Measurements from ENCODE around the gene SNAPC2. TPM values are rescaled to one million over a fixed set of nuclear protein-coding genes. Genes with fewer than 3 reads are reported as not detected.

SNAPC2 gene
- total RNA-seq, 2 donors from 2014 or later = 16.4 to 20.9 TPM

DNA sequence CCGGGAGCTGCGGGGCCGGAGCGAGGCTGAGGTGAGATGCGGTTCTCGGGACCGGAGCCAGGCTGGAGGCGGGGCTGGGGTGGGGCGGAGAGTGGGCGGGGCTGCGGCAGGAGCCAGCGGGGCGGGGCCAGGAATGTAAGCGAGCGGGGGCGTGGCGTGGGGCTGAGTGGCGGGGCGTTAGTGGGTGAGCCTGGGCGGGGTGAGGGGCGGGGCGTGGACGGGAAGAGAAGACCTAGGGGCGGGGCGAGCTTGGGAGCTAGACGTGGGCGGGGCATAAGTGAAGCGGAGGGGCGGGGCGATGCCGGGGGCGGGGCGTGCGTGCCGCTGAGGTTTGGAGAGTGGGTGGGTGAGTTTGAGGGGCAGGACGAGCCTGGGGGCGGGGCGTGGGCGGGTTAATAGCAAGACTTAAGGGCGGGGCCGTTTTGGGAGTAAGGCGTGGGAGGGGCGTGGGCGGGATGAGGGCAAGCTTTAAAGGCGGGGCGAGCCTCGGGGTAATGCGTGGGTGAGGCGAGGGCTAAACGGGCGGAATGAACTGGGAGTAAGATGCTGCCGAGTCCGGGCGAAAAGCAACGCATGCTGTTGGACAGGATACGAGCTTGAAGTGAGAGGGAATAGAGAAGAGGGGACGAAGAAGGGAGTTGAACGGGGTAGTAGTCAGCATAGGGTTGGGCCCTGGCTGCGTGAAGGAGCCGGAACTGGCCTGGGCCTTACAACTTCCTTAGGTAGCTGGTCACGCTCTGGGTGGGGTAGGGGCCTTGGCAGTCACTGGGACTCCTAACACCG, 572 bp downstream of the SNAPC2 start:
- no peaks in the 10 kb centered on the region for H3K27me3 Mint-ChIP-seq
- peak; percentile 61 for ATAC-seq (replicated peaks)
- peak overlapping the region; percentile 89 for H3K27ac Mint-ChIP-seq
- no peaks in the 10 kb centered on the region for H3K9me3 Mint-ChIP-seq
- H3K4me3 Mint-ChIP-seq = peak overlapping the region; percentile 84
- peaks cover 12% of the 10 kb centered on the region for H3K4me1 Mint-ChIP-seq
- H3K36me3 Mint-ChIP-seq (ENCODE audit: low read depth) = no peaks in the 10 kb centered on the region

DNA sequence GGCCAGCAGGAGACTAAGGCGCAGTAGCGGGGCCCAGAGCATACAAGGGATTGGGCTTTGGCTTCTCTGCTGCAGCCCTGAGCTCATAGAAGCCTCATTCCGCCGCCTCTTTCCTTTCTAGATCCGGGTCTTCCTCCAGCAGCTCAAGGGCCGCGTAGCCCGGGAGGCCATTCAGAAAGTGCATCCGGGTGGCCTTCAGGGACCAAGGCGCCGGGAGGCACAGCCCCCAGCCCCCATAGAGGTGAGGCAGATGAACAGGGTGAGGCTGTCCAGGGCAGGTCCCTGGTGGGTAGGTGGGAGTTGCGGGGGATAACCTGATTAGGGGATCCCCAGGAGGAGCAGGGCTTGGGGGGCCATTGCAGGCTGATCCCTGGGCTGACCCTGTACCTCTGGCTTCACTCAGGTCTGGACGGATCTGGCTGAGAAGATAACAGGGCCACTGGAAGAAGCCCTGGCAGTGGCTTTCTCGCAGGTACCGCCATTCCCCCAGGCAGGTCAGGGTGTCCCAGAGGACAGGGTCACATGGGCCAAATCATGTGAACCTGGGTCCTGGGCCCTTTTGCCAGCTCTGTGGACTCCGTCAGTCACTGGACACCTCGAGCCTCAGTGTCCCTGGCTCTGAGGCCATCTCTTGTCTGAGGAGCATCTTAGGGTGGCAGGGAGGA, 1.3 kb downstream of the SNAPC2 start:
- H3K27ac Mint-ChIP-seq = peak overlapping the region; percentile 89

GRCh38 chr19:7921967-7922835, 2.1 kb downstream of the SNAPC2 start:
- Mint-ChIP-seq H3K36me3 (ENCODE audit: low read depth) (no peaks in the 10 kb centered on the region), H3K4me1 (peaks cover 12% of the 10 kb centered on the region), H3K4me3 (peak overlapping the region; percentile 84), H3K27me3 (no peaks in the 10 kb centered on the region), H3K9me3 (no peaks in the 10 kb centered on the region), H3K27ac (no peak overlapping the region)
- no peak for ATAC-seq (replicated peaks)

More for the DNA sequence above, 1.3 kb downstream of the SNAPC2 start:
- H3K4me1 Mint-ChIP-seq = peaks cover 12% of the 10 kb centered on the region
- H3K36me3 Mint-ChIP-seq (ENCODE audit: low read depth) = no peaks in the 10 kb centered on the region
- no peaks in the 10 kb centered on the region for H3K9me3 Mint-ChIP-seq
- ATAC-seq (replicated peaks) = no peak
- H3K4me3 Mint-ChIP-seq = peak overlapping the region; percentile 84
- no peaks in the 10 kb centered on the region for H3K27me3 Mint-ChIP-seq

- Mint-ChIP-seq H3K4me1 (peaks cover 12% of the 10 kb centered on the region), H3K36me3 (ENCODE audit: low read depth) (no peaks in the 10 kb centered on the region), H3K9me3 (no peaks in the 10 kb centered on the region), H3K27me3 (no peaks in the 10 kb centered on the region), H3K4me3 (no peak overlapping the region), H3K27ac (no peak overlapping the region)
- no peak for ATAC-seq (replicated peaks)
Measured at GRCh38 chr19:7922836-7923195, 2.7 kb downstream of the SNAPC2 start.

DNA sequence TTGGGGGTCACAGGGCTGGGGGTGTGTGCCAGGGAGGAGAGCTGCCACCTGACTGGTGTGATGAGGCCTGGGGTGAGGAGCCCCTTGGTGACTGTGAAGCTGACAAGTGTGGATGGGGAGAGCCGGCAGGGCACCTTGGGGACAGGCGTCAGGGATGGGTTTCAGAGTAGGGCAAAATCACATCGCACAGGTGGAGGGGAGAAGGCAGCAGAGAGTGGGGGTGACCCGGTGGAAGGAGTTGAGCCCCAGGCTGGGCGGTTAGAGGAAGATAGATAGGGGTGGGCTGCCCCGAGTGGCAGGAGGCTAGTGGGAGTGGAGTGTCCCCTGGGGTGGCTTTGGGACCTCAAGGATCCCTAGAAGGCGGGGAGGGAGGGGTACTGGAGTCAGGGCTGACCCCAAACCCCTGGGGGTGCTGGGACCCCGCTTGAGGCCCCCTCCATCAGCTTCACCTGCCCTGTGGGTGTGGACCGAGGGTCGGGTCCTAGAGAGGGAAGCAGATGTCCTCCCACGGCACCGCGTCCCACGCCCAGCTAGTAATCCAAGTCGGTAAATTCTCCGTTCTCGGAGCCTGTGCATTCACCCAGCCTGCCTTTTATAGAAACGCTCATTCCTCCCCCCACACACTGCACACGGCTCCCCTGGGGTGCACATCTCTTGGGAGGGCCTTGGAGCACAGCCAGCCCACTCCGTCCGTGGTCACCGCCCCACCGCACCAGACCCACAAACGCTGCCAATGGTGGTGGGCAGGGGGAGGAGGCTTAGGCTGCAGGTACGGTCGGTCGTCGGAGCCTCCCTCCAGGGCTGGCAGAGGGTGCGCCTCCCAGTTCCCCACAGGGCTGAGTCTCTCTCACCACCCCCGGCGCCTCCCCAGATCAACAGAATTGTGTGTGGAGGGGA, 3.4 kb downstream of the SNAPC2 start:
- ATAC-seq (replicated peaks) = no peak
- Mint-ChIP-seq H3K27me3 (no peaks in the 10 kb centered on the region), H3K9me3 (no peaks in the 10 kb centered on the region), H3K4me3 (peak overlapping the region; percentile 44), H3K27ac (no peak overlapping the region), H3K4me1 (peaks cover 16% of the 10 kb centered on the region), H3K36me3 (ENCODE audit: low read depth) (peaks cover 5% of the 10 kb centered on the region)

DNA sequence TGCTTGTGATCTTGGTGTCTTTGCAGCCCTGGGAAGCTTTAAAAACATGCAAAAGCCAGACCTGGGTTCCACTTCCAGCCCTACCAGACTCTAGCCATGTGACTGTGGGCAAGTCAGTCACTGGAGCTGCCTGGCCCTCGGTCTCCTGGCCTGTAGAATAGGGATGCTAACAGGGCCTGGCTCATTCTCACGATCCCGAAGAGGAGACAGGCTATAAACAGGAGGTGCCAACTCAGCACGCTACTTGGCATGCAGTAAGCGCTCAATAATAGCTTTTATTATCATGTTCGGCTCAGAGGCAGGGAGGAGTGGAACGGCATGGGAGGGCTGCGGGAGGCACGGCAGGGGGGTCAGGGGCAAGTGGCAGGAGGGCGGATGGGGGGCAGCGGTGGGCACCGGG, 4.1 kb downstream of the SNAPC2 start:
- Mint-ChIP-seq H3K4me3 (peak overlapping the region; percentile 44), H3K27ac (no peak overlapping the region), H3K4me1 (peaks cover 23% of the 10 kb centered on the region), H3K36me3 (ENCODE audit: low read depth) (peaks cover 6% of the 10 kb centered on the region), H3K27me3 (no peaks in the 10 kb centered on the region), H3K9me3 (no peaks in the 10 kb centered on the region)
- no peak for ATAC-seq (replicated peaks)

- H3K4me3 Mint-ChIP-seq = peak overlapping the region; percentile 53
- peaks cover 6% of the 10 kb centered on the region for H3K36me3 Mint-ChIP-seq (ENCODE audit: low read depth)
- H3K27me3 Mint-ChIP-seq = no peaks in the 10 kb centered on the region
- no peak for ATAC-seq (replicated peaks)
- peaks cover 19% of the 10 kb centered on the region for H3K4me1 Mint-ChIP-seq
- H3K27ac Mint-ChIP-seq = no peak overlapping the region
- no peaks in the 10 kb centered on the region for H3K9me3 Mint-ChIP-seq
Measured at GRCh38 chr19:7924651-7925170, 4.6 kb downstream of the SNAPC2 start.

DNA sequence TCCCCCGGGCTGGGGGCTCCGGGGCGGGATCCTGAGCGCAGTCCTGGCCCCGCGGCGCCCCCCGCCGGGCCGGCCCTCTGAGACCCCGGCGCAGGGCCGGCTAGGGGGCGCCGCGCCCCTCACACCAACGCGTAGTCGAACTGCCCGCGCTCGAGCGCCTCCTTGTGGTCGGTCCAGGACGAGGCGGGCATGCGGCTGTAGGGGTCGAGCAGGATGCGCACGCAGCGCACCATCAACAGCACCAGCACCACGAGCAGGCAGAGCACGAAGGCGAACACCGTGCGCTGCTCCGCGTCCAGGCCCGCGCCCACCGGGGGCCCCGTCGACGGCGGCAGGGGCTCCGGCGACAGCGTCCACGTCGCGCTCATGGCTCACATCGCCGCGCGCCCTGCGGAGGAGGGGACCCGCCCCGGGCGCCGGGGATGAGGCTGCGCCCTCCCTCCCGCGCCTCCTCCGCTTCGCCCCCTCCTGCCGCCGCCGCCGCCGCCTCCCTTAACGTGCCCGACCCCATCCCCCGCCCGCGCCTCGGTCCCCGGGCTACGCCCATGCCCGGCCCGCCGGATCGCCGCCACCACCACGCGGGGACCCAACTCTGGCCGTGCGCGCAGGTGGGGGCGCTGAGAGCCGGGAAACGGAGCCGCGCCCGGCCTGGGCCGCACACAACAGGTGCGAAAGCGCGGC, 5.2 kb downstream of the SNAPC2 start:
- peak overlapping the region; percentile 53 for H3K4me3 Mint-ChIP-seq
- peaks cover 15% of the 10 kb centered on the region for H3K4me1 Mint-ChIP-seq
- peak; percentile 14 for ATAC-seq (replicated peaks)
- H3K27ac Mint-ChIP-seq = no peak overlapping the region
- no peaks in the 10 kb centered on the region for H3K9me3 Mint-ChIP-seq
- H3K36me3 Mint-ChIP-seq (ENCODE audit: low read depth) = peaks cover 12% of the 10 kb centered on the region
- H3K27me3 Mint-ChIP-seq = no peaks in the 10 kb centered on the region

GRCh38 chr19:7926021-7926726, 6.0 kb downstream of the SNAPC2 start, which contains the start of gene CTXN1:
Gene CTXN1, minus strand, starts transcription at chr19:7926135. Its CDS starts 597 bp downstream, at chr19:7925538.
- H3K4me1 Mint-ChIP-seq = peaks cover 10% of the 10 kb centered on the region
- H3K27ac Mint-ChIP-seq = no peak within 1 kb of the TSS
- H3K27me3 Mint-ChIP-seq = no peaks in the 10 kb centered on the region
- H3K36me3 Mint-ChIP-seq (ENCODE audit: low read depth) = peaks cover 20% of the 10 kb centered on the region
- no peaks in the 10 kb centered on the region for H3K9me3 Mint-ChIP-seq
- ATAC-seq (replicated peaks) = peak; percentile 53
- peak within 1 kb of the TSS; percentile 53 for H3K4me3 Mint-ChIP-seq

DNA sequence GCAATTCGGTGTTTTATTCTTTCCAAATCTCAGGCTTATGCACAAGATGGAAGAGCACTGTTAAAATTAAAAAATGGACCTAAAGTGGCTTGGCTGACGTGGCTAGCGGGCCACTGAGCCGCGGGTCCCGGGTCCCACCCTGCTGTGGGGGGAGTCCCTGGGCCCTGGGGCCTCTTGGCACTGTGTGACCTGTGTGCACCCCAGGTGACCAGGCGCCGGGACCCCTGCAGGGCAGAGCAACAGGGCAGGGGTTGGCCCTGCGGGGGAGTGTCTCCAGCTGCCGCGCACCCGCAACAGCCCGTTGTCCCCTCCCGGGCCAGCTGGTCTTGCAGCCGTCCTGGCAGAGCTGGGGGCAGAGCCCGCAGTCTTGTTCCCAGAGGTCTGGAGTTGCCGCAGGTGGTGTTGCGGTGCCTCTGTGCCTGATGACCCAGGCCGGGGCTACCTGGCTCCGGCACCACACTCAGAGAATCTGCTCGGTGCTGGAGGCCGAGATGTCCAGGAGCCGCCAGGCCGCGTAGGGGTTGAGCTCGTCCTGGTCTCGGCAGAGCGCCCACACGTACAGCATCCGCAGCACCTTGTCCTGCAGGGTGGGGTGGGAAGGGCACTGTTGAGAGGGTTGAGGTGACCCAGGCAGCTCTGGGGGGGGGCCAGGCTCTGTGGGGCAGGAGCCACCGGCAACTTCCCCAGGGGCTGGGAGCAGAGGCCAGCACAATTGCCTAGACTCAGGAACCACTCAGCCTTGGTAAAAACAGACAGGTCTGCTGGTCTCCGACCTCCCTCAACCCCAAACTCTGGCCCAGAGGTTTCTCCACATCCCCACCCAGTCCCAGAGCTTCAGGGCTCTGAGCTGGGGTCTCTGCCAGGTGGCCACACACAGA, 6.8 kb downstream of the SNAPC2 start:
- peak overlapping the region; percentile 46 for H3K4me3 Mint-ChIP-seq
- no peak overlapping the region for H3K27ac Mint-ChIP-seq
- H3K27me3 Mint-ChIP-seq = no peaks in the 10 kb centered on the region
- H3K9me3 Mint-ChIP-seq = no peaks in the 10 kb centered on the region
- H3K36me3 Mint-ChIP-seq (ENCODE audit: low read depth) = peaks cover 25% of the 10 kb centered on the region
- peaks cover 10% of the 10 kb centered on the region for H3K4me1 Mint-ChIP-seq
- ATAC-seq (replicated peaks) = no peak

DNA sequence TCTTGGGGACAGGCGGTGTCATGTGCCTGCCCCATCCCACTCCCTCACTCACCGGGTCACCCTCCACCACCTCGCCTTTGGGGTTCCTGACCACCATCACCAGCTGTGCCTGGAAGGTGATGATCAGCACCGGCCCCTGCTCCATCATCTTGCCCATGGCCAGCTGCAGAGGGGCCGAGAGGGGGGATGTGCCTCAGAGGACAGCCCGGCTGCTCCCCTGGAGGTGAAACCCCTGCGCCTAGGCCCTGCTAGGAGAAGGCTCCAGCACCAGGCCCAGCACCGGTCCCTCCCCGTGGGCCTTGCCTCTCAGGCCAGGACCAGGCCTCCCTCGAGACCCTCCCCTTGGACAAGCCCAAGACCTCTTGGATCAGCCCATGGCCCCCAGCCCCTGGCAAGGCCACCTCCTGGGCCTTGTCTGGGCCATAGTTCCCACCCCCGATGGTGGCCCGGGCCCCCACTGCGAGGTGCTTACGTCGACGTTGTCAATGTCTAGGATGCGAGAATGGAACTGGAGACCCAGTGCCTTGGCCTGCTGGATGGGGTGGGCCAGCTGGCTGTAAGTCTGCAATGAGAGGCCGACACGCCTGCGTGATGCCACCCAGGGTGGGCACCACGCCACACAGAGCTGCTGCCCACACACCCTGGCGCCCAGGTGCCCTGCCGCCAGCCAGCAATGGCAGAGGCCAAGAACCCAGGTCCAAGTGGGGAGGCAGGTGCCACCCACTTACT, 7.6 kb downstream of the SNAPC2 start:
- no peak for ATAC-seq (replicated peaks)
- Mint-ChIP-seq H3K4me1 (peaks cover 10% of the 10 kb centered on the region), H3K4me3 (no peak overlapping the region), H3K9me3 (no peaks in the 10 kb centered on the region), H3K27me3 (no peaks in the 10 kb centered on the region), H3K27ac (peak overlapping the region; percentile 5), H3K36me3 (ENCODE audit: low read depth) (peaks cover 33% of the 10 kb centered on the region)
